Erythroblast (primary cell): ENCODE data around the gene CDK17.

ENCODE experiments used
- GATA1 ChIP-seq: IDR thresholded peaks from 2 replicates; pipeline ENCODE4 v1.6.1; 2011; ENCODE audit warnings: low read depth, mild to moderate bottlenecking, control low read depth, low read length, moderate library complexity
- POLR2A ChIP-seq: IDR thresholded peaks from 2 replicates; pipeline ENCODE4 v1.6.1; 2011; ENCODE audit warnings: mild to moderate bottlenecking, low read length

- TF ChIP-seq POLR2A (no peak), GATA1 (no peak)
Measured at GRCh38 chr12:96237465-96238077, 162.7 kb downstream of the CDK17 start.
